ENCODE results near the gene ARAP1.

ARAP1 gene

GRCh38 chr11:72725724-72726028 is 26.5 kb downstream of the ARAP1 start:
- no peak for DNase-seq

GRCh38 chr11:72724851-72725723 is 27.1 kb downstream of the ARAP1 start:
- DNase-seq, result peak in 45 of 56 donors; percentile 15 to 85 (median 52)

GRCh38 chr11:72724021-72724551 is 28.1 kb downstream of the ARAP1 start:
- DNase-seq, result no peak

- DNase-seq, result no peak
These were observed 28.7 kb downstream of the ARAP1 start for GRCh38 chr11:72723508-72723907.

GRCh38 chr11:72722050-72722748 is 30.0 kb downstream of the ARAP1 start:
- DNase-seq, result peak in 55 of 56 donors; percentile 27 to 90 (median 75)

- DNase-seq, result no peak
These were observed 30.5 kb downstream of the ARAP1 start for GRCh38 chr11:72721689-72722049.

GRCh38 chr11:72721276-72721675 is 30.9 kb downstream of the ARAP1 start:
- DNase-seq, result no peak

- no peak for DNase-seq
These were observed 31.4 kb downstream of the ARAP1 start for GRCh38 chr11:72720784-72721183.

GRCh38 chr11:72720047-72720446 is 32.2 kb downstream of the ARAP1 start:
- DNase-seq, result peak in 4 of 56 donors; percentile 14 to 49 (median 22)

- DNase-seq, result no peak
These were observed 32.7 kb downstream of the ARAP1 start for GRCh38 chr11:72719551-72719950.

GRCh38 chr11:72719144-72719543 is 33.1 kb downstream of the ARAP1 start:
- no peak for DNase-seq

GRCh38 chr11:72718101-72718501 is 34.1 kb downstream of the ARAP1 start:
- peak in 2 of 56 donors; percentile 5 to 11 for DNase-seq

- DNase-seq, result no peak
These were observed 35.3 kb downstream of the ARAP1 start for GRCh38 chr11:72716788-72717435.

GRCh38 chr11:72716290-72716689 is 35.9 kb downstream of the ARAP1 start:
- peak in 7 of 56 donors; percentile 5 to 53 (median 25) for DNase-seq

- no peak for DNase-seq
These were observed 39.4 kb downstream of the ARAP1 start for GRCh38 chr11:72712841-72713240.

- DNase-seq, result peak in 37 of 56 donors; percentile 7 to 72 (median 37)
These were observed 39.9 kb downstream of the ARAP1 start for GRCh38 chr11:72712168-72712751.

GRCh38 chr11:72711141-72711540 is 41.1 kb downstream of the ARAP1 start:
- DNase-seq, result no peak

GRCh38 chr11:72710278-72710677 is 41.9 kb downstream of the ARAP1 start:
- no peak for DNase-seq

GRCh38 chr11:72709478-72710238 is 42.5 kb downstream of the ARAP1 start:
- DNase-seq, result no peak

GRCh38 chr11:72707032-72707431 is 45.2 kb downstream of the ARAP1 start:
- DNase-seq, result no peak

GRCh38 chr11:72706579-72706978 is 45.6 kb downstream of the ARAP1 start:
- DNase-seq, result no peak
